ENCODE data around the gene ONECUT3. TPM values are rescaled to one million over a fixed set of nuclear protein-coding genes. Genes with fewer than 3 reads are reported as not detected.

The ONECUT3 gene
- total and polyA plus RNA-seq, 2 donors (not counting 3 experiments of a cell fraction or from before 2014, with no cell fraction given), result not detected

DNA sequence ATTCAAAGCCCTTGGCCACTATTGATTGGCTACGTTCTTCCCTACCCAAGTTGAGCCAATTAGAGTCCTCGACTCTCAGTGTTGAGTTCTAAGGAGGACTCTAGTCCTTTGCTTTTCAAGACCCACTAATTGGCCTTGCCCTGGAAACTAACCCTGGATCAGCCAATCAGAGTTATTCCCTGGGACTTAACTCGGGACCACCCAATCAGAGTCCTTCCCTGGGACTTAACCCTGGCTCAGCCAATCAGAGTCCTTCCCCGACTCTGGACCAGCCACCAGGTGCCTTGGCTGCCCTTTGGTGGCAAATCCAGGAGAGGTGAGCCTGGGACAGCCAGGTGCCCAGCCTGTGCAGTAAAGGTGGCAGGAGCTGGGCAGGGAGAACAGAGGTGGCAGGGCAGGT lies 30.0 kb downstream of the ONECUT3 start:
- Histone ChIP-seq H3K4me3 (replicated peaks in 1 of 3; ENCODE audit: insufficient read depth in 1 of 3, low read depth in 1 of 3, low read length in 3 of 3) (no peak overlapping the region), H3K4me2 (ENCODE audit: insufficient read depth, low read length) (no peak overlapping the region), H3K9ac (replicated peaks; ENCODE audit: extremely low read depth, insufficient read depth, low read length) (no peak overlapping the region), H3K9me3 (replicated peaks; ENCODE audit: control insufficient read depth, insufficient read depth, low read length) (no peaks in the 10 kb centered on the region), H3K9me1 (replicated peaks; ENCODE audit: control insufficient read depth, extremely low read depth, insufficient read depth, low read length) (no peaks in the 10 kb centered on the region), H3K27me3 (ENCODE audit: control insufficient read depth in 2 of 2, insufficient read depth in 2 of 2, low read length in 2 of 2) (peaks cover 4 to 8% of the 10 kb centered on the region in 2 experiments), H3K79me2 (ENCODE audit: control insufficient read depth, insufficient read depth, low read length) (no peaks in the 10 kb centered on the region), H2AFZ (ENCODE audit: low read depth, low read length) (no peak overlapping the region), H3K27ac (ENCODE audit: insufficient read depth, low read depth, low read length) (no peak overlapping the region), H3K36me3 (ENCODE audit: control insufficient read depth in 2 of 2, extremely low read depth in 1 of 2, insufficient read depth in 2 of 2, low read length in 2 of 2) (no peaks in the 10 kb centered on the region), H3K4me1 (ENCODE audit: control insufficient read depth, extremely low read depth, insufficient read depth, low read length) (no peaks in the 10 kb centered on the region), H4K20me1 (replicated peaks; ENCODE audit: control insufficient read depth, extremely low read depth, insufficient read depth, low read length) (no peaks in the 10 kb centered on the region)
- DNase-seq (ENCODE audit: low read depth, low spot score), result no peak
- no peak for TF ChIP-seq MYC (IDR thresholded peaks at IDR 0.05; ENCODE audit: low read depth, low read length)
- TF ChIP-seq EZH2 (IDR thresholded peaks at IDR 0.05; ENCODE audit: borderline replicate concordance, low read depth, low read length, severe bottlenecking), result no peak
- no peak for TF ChIP-seq FOS (IDR thresholded peaks at IDR 0.05; ENCODE audit: borderline replicate concordance, insufficient read depth, low read length)
- TF ChIP-seq, protein P1, sequence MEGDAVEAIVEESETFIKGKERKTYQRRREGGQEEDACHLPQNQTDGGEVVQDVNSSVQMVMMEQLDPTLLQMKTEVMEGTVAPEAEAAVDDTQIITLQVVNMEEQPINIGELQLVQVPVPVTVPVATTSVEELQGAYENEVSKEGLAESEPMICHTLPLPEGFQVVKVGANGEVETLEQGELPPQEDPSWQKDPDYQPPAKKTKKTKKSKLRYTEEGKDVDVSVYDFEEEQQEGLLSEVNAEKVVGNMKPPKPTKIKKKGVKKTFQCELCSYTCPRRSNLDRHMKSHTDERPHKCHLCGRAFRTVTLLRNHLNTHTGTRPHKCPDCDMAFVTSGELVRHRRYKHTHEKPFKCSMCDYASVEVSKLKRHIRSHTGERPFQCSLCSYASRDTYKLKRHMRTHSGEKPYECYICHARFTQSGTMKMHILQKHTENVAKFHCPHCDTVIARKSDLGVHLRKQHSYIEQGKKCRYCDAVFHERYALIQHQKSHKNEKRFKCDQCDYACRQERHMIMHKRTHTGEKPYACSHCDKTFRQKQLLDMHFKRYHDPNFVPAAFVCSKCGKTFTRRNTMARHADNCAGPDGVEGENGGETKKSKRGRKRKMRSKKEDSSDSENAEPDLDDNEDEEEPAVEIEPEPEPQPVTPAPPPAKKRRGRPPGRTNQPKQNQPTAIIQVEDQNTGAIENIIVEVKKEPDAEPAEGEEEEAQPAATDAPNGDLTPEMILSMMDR (IDR thresholded peaks at IDR 0.05; ENCODE audit: extremely low read depth in 1 of 2, insufficient read depth in 1 of 2, low read depth in 1 of 2, low read length in 2 of 2), result no peak
- CTCF ChIA-PET, result interaction anchor here (1.0 to 6.1 kb wide), 7 partner anchors 12 to 111 kb away, joined by 3 to 58 read pairs (median 8); no protein-coding TSS in a partner anchor
- POLR2A ChIA-PET, result no interaction called here
- intact Hi-C loops (cut with micrococcal nuclease), result no loop called here
- FAIRE-seq, result no peak
- dilution Hi-C loops (cut with MboI; ENCODE audit: extremely low pct_ligation_motif_present, low sequenced_read_pairs), result no loop called here
- no TSS peak for BruUV-seq (replicated peaks)

DNA sequence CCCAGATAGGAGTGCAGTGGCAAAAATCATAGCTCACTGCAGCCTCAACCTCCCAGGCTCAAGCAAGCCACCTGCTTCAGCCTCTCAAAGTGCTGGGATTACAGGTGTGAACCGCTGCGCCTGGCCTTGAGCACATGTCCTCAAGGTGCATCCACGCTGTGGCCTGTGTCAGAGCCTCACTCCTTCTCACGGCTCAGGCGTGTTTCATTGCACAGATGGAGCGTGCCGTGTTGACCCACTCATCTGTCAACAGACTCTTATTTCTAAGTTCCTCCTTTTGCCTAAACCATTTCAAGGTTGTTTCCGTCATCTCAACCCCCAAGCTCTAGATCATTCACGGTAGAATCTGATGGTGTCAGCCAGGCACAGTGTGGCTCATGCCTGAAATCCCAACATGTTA lies 30.6 kb downstream of the ONECUT3 start:
- Histone ChIP-seq H3K79me2 (ENCODE audit: control insufficient read depth, insufficient read depth, low read length) (no peaks in the 10 kb centered on the region), H3K9me1 (replicated peaks; ENCODE audit: control insufficient read depth, extremely low read depth, insufficient read depth, low read length) (no peaks in the 10 kb centered on the region), H3K4me2 (ENCODE audit: insufficient read depth, low read length) (no peak overlapping the region), H3K27me3 (ENCODE audit: control insufficient read depth in 2 of 2, insufficient read depth in 2 of 2, low read length in 2 of 2) (peaks cover 2 to 5% of the 10 kb centered on the region in 2 experiments), H3K27ac (ENCODE audit: insufficient read depth, low read depth, low read length) (no peak overlapping the region), H4K20me1 (replicated peaks; ENCODE audit: control insufficient read depth, extremely low read depth, insufficient read depth, low read length) (no peaks in the 10 kb centered on the region), H3K9me3 (replicated peaks; ENCODE audit: control insufficient read depth, insufficient read depth, low read length) (no peaks in the 10 kb centered on the region), H3K4me3 (replicated peaks in 1 of 3; ENCODE audit: insufficient read depth in 1 of 3, low read depth in 1 of 3, low read length in 3 of 3) (no peak overlapping the region), H3K9ac (replicated peaks; ENCODE audit: extremely low read depth, insufficient read depth, low read length) (no peak overlapping the region), H2AFZ (ENCODE audit: low read depth, low read length) (no peak overlapping the region), H3K36me3 (ENCODE audit: control insufficient read depth in 2 of 2, extremely low read depth in 1 of 2, insufficient read depth in 2 of 2, low read length in 2 of 2) (no peaks in the 10 kb centered on the region), H3K4me1 (ENCODE audit: control insufficient read depth, extremely low read depth, insufficient read depth, low read length) (no peaks in the 10 kb centered on the region)
- intact Hi-C loops (cut with micrococcal nuclease) (no loop called here), dilution Hi-C loops (cut with MboI; ENCODE audit: extremely low pct_ligation_motif_present, low sequenced_read_pairs) (no loop called here)
- no TSS peak for BruUV-seq (replicated peaks)
- ChIA-PET CTCF (interaction anchor here (1.0 to 6.1 kb wide), 3 partner anchors 12 to 112 kb away, joined by 4 to 58 read pairs (median 5); no protein-coding TSS in a partner anchor), POLR2A (no interaction called here)
- TF ChIP-seq MYC (IDR thresholded peaks at IDR 0.05; ENCODE audit: low read depth, low read length), result no peak
- TF ChIP-seq, protein P1 (IDR thresholded peaks at IDR 0.05; ENCODE audit: extremely low read depth in 1 of 2, insufficient read depth in 1 of 2, low read depth in 1 of 2, low read length in 2 of 2), result no peak
- no peak for TF ChIP-seq POLR2A (IDR thresholded peaks at IDR 0.05; ENCODE audit: low read depth, low read length)
- TF ChIP-seq, protein P2, sequence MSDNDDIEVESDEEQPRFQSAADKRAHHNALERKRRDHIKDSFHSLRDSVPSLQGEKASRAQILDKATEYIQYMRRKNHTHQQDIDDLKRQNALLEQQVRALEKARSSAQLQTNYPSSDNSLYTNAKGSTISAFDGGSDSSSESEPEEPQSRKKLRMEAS (IDR thresholded peaks at IDR 0.05; ENCODE audit: insufficient read depth, insufficient read length), result no peak
- TF ChIP-seq JUN (IDR thresholded peaks at IDR 0.05; ENCODE audit: borderline replicate concordance, insufficient read depth, insufficient read length, low read depth), result no peak
- DNase-seq (ENCODE audit: low read depth, low spot score) (no peak), FAIRE-seq (no peak)
